ENCODE measurements around the gene GPBP1L1. TPM values are rescaled to one million over a fixed set of nuclear protein-coding genes. Genes with fewer than 3 reads are reported as not detected.
A peak's percentile ranks its signal among the peaks of the same experiment; 100 is the strongest.
"Not testable (repeated sequence)": the region's sequence is repeated elsewhere in the genome, so short reads cannot be mapped to it uniquely, and the experiment has no call there.

The GPBP1L1 gene, protein sequence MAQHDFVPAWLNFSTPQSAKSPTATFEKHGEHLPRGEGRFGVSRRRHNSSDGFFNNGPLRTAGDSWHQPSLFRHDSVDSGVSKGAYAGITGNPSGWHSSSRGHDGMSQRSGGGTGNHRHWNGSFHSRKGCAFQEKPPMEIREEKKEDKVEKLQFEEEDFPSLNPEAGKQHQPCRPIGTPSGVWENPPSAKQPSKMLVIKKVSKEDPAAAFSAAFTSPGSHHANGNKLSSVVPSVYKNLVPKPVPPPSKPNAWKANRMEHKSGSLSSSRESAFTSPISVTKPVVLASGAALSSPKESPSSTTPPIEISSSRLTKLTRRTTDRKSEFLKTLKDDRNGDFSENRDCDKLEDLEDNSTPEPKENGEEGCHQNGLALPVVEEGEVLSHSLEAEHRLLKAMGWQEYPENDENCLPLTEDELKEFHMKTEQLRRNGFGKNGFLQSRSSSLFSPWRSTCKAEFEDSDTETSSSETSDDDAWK
- total RNA-seq = 100 to 1,000 TPM; 167 to 246 (median 179) TPM
- long read RNA-seq, donor 1, transcript GPBP1L1-201 (12 exons, 3,599 nt) = minor isoform, 18 of 110 reads
- long read RNA-seq, donor 1, transcript GPBP1L1-202 (13 exons, 3,736 nt) = major isoform, 57 of 110 reads
- long read RNA-seq, donor 1, partial matches to known transcripts = 5 of 110 reads
- long read RNA-seq, donor 1, other reads (novel, unspliced or antisense) = 29 of 110 reads
- long read RNA-seq, donor 2, partial matches to known transcripts = 3 of 14 reads
- long read RNA-seq, donor 2, other reads (novel, unspliced or antisense) = 6 of 14 reads

DNA sequence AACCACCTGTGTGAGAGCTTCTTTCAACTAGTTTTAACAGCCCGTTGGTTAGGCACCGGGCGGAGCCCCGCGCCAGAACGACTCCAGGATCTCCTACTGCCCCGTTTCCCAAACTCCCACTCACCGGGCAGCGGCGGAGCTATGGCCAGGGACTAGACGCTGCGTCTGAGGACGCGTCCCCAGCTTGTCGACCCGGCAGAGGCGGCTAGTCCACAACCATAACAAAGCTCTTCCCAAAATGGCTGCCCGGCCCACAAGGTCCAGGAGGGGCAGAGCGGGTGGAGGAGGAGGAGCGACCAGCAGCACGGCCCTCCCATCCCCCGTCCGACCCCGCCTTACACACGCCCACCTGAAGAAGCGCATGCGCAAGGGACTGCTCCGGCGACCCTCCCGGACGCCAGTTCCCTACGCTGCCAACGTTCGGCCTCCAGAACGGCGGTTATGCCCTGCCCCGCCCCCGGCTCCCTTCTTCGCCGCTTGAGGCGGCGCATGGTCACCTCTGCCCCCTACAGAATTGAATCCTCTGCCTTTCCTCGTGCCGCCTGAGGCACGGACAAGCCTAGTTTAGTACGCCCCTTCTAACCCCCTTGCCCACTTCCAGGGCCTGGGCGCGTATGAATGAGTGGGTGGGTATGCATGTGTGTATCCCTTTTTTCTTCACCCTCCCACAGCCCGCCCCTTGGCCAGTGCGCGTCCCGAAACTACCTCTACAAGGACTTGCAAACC is at the start of gene GPBP1L1:
TSS of gene GPBP1L1 (minus strand) at position 246 of the 726 bp plus-strand sequence. CDS start 27,446 bp downstream, outside the sequence.
- TF ChIP-seq, protein P1, sequence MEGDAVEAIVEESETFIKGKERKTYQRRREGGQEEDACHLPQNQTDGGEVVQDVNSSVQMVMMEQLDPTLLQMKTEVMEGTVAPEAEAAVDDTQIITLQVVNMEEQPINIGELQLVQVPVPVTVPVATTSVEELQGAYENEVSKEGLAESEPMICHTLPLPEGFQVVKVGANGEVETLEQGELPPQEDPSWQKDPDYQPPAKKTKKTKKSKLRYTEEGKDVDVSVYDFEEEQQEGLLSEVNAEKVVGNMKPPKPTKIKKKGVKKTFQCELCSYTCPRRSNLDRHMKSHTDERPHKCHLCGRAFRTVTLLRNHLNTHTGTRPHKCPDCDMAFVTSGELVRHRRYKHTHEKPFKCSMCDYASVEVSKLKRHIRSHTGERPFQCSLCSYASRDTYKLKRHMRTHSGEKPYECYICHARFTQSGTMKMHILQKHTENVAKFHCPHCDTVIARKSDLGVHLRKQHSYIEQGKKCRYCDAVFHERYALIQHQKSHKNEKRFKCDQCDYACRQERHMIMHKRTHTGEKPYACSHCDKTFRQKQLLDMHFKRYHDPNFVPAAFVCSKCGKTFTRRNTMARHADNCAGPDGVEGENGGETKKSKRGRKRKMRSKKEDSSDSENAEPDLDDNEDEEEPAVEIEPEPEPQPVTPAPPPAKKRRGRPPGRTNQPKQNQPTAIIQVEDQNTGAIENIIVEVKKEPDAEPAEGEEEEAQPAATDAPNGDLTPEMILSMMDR (IDR thresholded peaks at IDR 0.05) = no peak
- Histone ChIP-seq H3K4me1 (ENCODE audit: low read depth) (peaks cover 36% of the 10 kb centered on the region), H3K4me3 (peak within 1 kb of the TSS; percentile 94), H3K9me3 (no peaks in the 10 kb centered on the region), H3K36me3 (ENCODE audit: low read depth) (no peaks in the 10 kb centered on the region)
- peak; percentile 98 to 99 (median 99) for DNase-seq
- intact Hi-C loops (cut with DNase I, micrococcal nuclease) = no loop called here
- ATAC-seq = peak; percentile 86

DNA sequence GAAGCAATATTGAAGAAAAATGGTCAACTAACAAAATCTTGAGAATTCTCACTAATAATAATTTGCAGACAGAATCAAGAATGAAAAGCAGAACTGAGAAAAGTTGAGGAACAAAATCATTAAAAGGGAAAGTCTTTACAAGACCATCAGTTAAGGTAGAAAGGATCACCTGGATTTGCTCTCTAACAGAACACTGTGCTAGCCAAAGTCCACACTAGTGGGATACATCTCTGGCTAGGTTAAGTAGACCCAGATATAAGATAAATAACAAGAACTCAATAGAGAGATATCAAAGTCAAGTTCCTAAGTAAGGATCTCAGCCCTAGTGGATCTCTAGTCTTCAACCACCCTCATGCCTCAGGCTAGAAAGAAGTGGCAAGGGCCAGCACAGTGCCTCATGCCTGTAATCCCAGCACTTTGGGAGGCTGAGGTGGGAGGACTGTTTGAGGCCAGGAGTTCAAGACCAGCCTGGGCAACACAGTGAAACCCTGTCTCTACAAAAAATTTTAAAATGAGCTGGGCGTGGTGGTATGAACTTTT is 44.5 kb upstream of the GPBP1L1 start:
- intact Hi-C loops (cut with DNase I, micrococcal nuclease) = no loop called here
- no peak for DNase-seq
- Histone ChIP-seq H3K9me3 (no peaks in the 10 kb centered on the region), H3K36me3 (ENCODE audit: low read depth) (no peaks in the 10 kb centered on the region), H3K4me1 (ENCODE audit: low read depth) (no peaks in the 10 kb centered on the region), H3K4me3 (no peak overlapping the region)
- TF ChIP-seq, protein P1 (IDR thresholded peaks at IDR 0.05) = no peak
- ATAC-seq = no peak

DNA sequence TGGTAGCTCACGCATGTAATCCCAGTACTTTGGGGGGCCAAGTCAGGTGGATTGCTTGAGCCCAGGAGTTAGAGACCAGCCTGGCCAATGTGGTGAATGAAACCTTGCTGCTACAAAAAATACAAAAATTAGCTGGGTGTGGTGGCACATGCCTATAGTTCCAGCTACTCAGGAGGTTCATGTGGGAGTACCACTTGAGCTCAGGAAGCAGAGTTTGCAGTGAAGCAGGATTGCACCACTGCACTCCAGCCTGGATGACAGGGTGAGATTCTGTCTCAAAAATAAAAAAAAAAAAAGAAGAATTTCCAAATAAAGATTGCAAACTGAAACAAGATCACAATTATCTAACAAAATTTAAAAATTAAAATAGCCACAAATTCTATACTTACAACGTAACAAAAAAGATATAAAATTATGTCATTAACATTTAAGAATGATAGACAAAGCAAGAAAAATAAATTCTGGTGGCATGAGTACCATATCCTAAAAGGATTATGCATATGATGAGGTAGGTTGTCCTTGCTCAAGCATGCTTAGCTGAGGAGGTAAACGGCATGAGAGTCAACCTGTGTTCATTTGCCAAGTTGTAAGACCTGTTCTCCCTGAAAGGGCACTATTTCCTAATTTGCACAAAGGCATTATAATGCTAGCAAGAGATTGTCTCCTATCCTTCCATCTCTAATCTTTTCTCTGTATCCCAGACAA is 43.9 kb upstream of the GPBP1L1 start:
- intact Hi-C loops (cut with DNase I, micrococcal nuclease) = no loop called here
- Histone ChIP-seq H3K36me3 (ENCODE audit: low read depth) (no peaks in the 10 kb centered on the region), H3K9me3 (no peaks in the 10 kb centered on the region), H3K4me3 (no peak overlapping the region), H3K4me1 (ENCODE audit: low read depth) (no peaks in the 10 kb centered on the region)
- ATAC-seq (no peak), DNase-seq (no peak)
- TF ChIP-seq, protein P1 (IDR thresholded peaks at IDR 0.05) = no peak

DNA sequence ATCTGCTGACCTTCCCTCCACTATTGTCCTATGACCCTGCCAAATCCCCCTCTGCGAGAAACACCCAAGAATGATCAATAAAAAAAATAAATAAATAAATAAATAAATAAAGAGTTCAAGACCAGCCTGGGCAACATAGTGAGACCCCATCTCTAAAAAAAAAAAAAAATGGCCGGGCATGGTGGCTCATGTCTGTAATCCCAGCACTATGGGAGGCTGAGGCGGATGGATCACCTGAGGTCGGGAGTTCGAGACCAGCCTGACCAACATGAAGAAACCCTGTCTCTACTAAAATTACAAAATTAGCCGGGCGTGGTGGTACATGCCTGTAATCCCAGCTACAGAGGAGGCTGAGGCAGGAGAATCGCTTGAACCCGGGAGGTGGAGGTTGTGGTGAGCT is 39.7 kb upstream of the GPBP1L1 start:
- H3K9me3 ChIP-seq; DNase-seq; H3K4me1 ChIP-seq (ENCODE audit: low read depth); H3K4me3 ChIP-seq; ATAC-seq; intact Hi-C loops (cut with DNase I, micrococcal nuclease); H3K36me3 ChIP-seq (ENCODE audit: low read depth): not testable (repeated sequence)

DNA sequence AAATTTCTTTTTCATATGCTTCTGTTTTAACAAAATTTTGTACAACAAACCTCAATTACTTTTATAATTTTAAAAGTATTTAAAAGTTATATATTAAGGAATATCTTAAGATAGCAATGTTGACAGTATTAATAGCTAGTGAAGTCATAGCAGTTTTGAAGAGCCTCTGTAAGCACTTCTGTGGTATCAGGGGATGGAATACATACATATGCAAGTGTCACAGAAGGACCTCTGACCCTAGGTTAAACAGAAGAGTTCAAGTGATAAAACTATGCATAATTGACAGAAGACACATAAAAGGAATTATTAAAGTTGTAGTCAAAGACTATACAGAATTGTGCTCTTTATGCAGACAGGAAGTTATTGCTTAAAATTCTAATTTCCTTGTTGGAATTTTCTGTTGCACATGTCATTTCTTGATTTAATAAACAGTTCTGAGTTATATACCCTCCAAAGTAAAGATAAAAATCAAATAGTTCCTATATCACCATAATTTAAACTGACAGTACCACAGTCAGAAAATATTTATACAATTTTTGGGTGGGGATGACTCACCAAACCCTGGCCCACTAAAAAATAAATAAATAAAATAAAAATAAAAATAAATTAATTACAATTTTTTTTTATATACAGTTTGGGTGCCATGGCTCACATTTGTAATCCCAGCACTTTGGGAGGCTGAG is 37.1 kb upstream of the GPBP1L1 start:
- no peaks in the 10 kb centered on the region for H3K4me1 ChIP-seq (ENCODE audit: low read depth)
- no peaks in the 10 kb centered on the region for H3K9me3 ChIP-seq
- intact Hi-C loops (cut with DNase I, micrococcal nuclease) = no loop called here
- no peaks in the 10 kb centered on the region for H3K36me3 ChIP-seq (ENCODE audit: low read depth)
- ATAC-seq (no peak), DNase-seq (no peak)
- H3K4me3 ChIP-seq = no peak overlapping the region
- TF ChIP-seq, protein P1 (IDR thresholded peaks at IDR 0.05) = no peak

Data from mucosa of descending colon (tissue), 3 donors.